BJ (cell line): ENCODE data around the gene ARHGAP26. TPM values are rescaled to one million over a fixed set of nuclear protein-coding genes. Genes with fewer than 3 reads are reported as not detected.

Source experiments
- CTCF ChIA-PET: fragments of 350-600 bp; formaldehyde crosslinking; extraction: SDS; loops from one replicate; lab custom pipeline; 2021; ENCODE audit warnings: antibody characterized with exemption, inconsistent platforms; lab: Yijun Ruan, JAX
- POLR2A ChIA-PET: fragments of 300-600 bp; sonication (Branson Sonifier 250); formaldehyde crosslinking; extraction: SDS; loops from one replicate; lab custom pipeline; 2021; ENCODE audit warnings: antibody characterized with exemption; lab: Charles Lee
- DNase-seq: peaks from one replicate; pipeline ENCODE4 v3.0.0-alpha.2; 2011; ENCODE audit warnings: low read depth
- H3K27me3 ChIP-seq: 2 replicates; pipeline ENCODE4 v1.6.0; 2011; ENCODE audit warnings: low read length; ENCODE audit not compliant: control insufficient read depth, insufficient read depth
- H3K36me3 ChIP-seq: 2 replicates; pipeline ENCODE4 v1.5.1; 2011; ENCODE audit warnings: low read length; ENCODE audit not compliant: control insufficient read depth, insufficient read depth
- H3K4me3 ChIP-seq: 2 replicates; pipeline ENCODE4 v1.5.1; 2011; ENCODE audit warnings: low read depth, mild to moderate bottlenecking, control low read depth, low read length
- polyA plus RNA-seq: library from polyadenylated mRNA; depleted of rRNA; stranded (reverse); fragments of >200 nt; gene quantifications from 2 replicates; pipeline ENCODE4 v1.2.3, GENCODE V29; 2011
- TF ChIP-seq, protein P1 (sequence below): IDR thresholded peaks from 2 replicates; pipeline ENCODE4 v1.5.1; 2011; ENCODE audit warnings: low read depth, mild to moderate bottlenecking, control low read depth, inconsistent platforms, low read length, moderate library complexity; ENCODE audit not compliant: insufficient read depth

The ARHGAP26 gene
- polyA plus RNA-seq, 1 experiment = 4.8 TPM

DNA sequence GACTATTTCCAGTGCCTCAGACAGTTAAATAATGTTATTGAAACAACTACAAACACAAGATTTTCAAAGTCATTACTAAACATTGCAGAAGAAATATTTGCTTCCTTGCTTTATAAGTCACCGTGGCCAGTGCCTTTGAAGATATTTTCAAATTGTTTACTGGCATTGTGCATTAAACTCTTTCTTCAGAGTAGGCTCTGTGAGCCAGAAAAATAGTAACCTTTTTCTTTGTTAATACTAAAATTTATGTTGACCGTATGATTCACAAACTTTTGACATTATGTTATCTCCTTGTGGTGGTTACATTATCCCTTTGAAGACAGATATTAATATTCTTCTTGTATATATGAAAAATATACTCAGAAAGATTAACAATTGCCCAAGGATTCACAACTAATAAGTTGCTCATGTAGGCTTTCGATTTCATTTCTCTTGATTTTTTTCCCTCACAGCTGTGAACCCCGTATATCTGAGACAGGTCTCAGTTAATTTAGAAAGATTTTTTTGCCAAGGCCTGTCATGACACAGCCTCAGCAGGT lies 493.2 kb downstream of the ARHGAP26 start:
- TF ChIP-seq, protein P1, sequence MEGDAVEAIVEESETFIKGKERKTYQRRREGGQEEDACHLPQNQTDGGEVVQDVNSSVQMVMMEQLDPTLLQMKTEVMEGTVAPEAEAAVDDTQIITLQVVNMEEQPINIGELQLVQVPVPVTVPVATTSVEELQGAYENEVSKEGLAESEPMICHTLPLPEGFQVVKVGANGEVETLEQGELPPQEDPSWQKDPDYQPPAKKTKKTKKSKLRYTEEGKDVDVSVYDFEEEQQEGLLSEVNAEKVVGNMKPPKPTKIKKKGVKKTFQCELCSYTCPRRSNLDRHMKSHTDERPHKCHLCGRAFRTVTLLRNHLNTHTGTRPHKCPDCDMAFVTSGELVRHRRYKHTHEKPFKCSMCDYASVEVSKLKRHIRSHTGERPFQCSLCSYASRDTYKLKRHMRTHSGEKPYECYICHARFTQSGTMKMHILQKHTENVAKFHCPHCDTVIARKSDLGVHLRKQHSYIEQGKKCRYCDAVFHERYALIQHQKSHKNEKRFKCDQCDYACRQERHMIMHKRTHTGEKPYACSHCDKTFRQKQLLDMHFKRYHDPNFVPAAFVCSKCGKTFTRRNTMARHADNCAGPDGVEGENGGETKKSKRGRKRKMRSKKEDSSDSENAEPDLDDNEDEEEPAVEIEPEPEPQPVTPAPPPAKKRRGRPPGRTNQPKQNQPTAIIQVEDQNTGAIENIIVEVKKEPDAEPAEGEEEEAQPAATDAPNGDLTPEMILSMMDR = no peak
- ChIA-PET CTCF (interaction anchor here (0.9 kb wide), 1 partner anchor 13 kb away, joined by 3 read pairs; no protein-coding TSS in a partner anchor), POLR2A (no interaction called here)
- no peak for DNase-seq
- Histone ChIP-seq H3K27me3 (no peaks in the 10 kb centered on the region), H3K4me3 (no peak overlapping the region), H3K36me3 (no peaks in the 10 kb centered on the region)

DNA sequence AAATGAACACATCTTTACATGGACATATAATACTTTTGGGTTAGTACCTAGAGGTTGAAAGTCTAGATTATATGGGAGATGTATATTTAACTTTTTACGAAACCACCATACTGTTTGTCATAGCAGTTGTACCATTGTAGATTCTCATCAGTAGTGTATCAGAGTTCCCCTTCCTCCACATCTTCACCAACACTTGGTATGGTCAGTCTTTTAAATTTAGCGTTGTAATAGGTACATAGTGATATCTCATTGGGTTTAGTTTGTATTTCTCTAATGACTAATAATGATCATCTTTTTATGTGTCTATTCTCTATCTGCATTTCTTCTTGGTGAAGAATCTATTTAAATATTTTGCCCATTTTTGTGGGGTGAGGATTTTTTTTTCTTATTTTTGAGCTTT lies 495.8 kb downstream of the ARHGAP26 start:
- no peak for DNase-seq

DNA sequence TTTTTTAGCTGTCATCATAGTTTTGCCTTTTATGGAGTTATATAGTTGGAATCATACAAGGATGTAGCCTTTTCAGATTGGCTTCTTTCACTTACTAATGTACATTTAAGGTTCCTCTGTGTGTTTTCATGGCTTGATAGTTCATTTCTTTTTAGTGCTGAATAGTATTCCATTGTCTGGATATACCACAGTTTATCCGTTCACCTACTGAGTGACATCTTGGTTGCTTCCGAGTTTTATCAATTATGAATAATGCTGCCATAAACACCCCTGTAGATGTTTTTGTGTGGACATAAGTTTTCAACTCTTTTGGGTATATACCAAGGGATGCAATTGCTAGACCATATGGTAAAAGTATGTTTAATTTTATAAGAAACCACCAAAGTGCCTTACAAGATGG lies 497.0 kb downstream of the ARHGAP26 start:
- Histone ChIP-seq H3K36me3 (no peaks in the 10 kb centered on the region), H3K4me3 (no peak overlapping the region), H3K27me3 (no peaks in the 10 kb centered on the region)
- ChIA-PET POLR2A (no interaction called here), CTCF (interaction anchor here (0.6 kb wide), 1 partner anchor 874 kb away, joined by 3 read pairs; no protein-coding TSS in a partner anchor)
- TF ChIP-seq, protein P1 = no peak
- no peak for DNase-seq

More for the DNA sequence above, 495.8 kb downstream of the ARHGAP26 start:
- Histone ChIP-seq H3K27me3 (no peaks in the 10 kb centered on the region), H3K36me3 (no peaks in the 10 kb centered on the region), H3K4me3 (no peak overlapping the region)
- TF ChIP-seq, protein P1 = no peak
- ChIA-PET CTCF (interaction anchor here (0.8 kb wide), 1 partner anchor 46 kb away, joined by 3 read pairs; no protein-coding TSS in a partner anchor), POLR2A (no interaction called here)

DNA sequence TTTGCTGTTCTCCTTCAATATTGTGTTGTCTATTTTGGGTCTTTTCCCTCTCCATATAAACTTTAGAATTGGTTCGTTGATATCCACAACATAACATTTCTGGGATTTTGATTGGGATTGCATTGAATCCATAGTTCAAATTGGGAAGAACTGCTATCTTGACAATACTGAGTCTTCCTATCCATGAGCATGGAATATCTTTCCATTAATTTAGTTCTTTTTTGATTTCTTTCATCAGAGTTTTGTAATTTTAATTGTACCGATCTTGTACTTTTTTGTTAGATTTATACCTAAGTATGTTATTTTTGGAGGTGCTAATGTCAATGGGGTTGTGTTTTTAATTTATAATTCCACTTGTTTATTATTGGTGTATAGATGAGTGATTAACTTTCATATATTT lies 498.2 kb downstream of the ARHGAP26 start:
- H3K4me3 ChIP-seq = no peak overlapping the region
- ChIA-PET CTCF (no interaction called here), POLR2A (no interaction called here)
- TF ChIP-seq, protein P1 = no peak
- no peak for DNase-seq
- H3K36me3 ChIP-seq = no peaks in the 10 kb centered on the region
- H3K27me3 ChIP-seq = no peaks in the 10 kb centered on the region

DNA sequence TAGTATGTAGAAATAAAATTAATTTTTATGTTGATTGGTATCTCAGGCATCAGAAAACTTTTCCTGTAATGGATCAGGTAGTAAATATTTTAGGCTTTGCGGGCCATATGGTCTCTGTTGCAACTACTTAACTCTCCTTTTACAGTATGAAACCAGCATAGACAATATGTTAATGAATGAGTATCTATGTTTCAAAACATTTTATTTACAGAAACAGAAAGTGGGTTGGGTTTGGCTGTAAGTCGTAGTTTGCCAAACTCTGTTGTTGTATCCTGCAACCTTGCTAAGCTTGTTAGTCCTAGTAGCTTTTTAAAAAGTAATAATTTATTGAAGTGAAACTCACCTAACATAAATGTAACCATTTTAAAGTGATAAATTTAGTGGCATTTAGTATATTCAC lies 501.3 kb downstream of the ARHGAP26 start:
- no peak overlapping the region for H3K4me3 ChIP-seq
- H3K27me3 ChIP-seq = no peaks in the 10 kb centered on the region
- no peak for DNase-seq
- POLR2A ChIA-PET = no interaction called here
- CTCF ChIA-PET = no interaction called here
- no peaks in the 10 kb centered on the region for H3K36me3 ChIP-seq
- TF ChIP-seq, protein P1 = no peak
